Stomach (tissue), 4 donors: ENCODE data around the gene IKBKE.

Experiments used
- CTCF ChIP-seq, 7 experiments: fragments of 450-650 bp in 4 of 7; fragments of 200-600 bp in 3 of 7; sonication (generic) in 3 of 7; IDR thresholded peaks; one replicate each; pipeline ENCODE4 v1.5.1; 2016 to 2019; ENCODE audit warnings: antibody characterized with exemption in 7 of 7, control low read depth in 2 of 7, mild to moderate bottlenecking in 1 of 7
- EP300 ChIP-seq: sonication (generic); formaldehyde crosslinking; IDR thresholded peaks from one replicate; pipeline ENCODE4 v1.6.1; 2017; ENCODE audit warnings: antibody characterized with exemption
- POLR2AphosphoS5 ChIP-seq, 3 donors: sonication (generic); formaldehyde crosslinking; IDR thresholded peaks; one replicate each; pipeline ENCODE4 v1.6.1; 2016; ENCODE audit warnings: antibody characterized with exemption in 3 of 3

GRCh38 chr1:206503591-206504362 lies 33.5 kb downstream of the IKBKE start:
- TF ChIP-seq EP300 (no peak), CTCF (IDR thresholded peaks at IDR 0.05) (no peak), POLR2AphosphoS5 (IDR thresholded peaks at IDR 0.05) (peak in 1 of 3 donors; percentile 39)
